HL-60 (cell line): ENCODE measurements around the gene ZBTB7C.

Experiments
- POLR2AphosphoS5 ChIP-seq: IDR thresholded peaks from 2 replicates; pipeline ENCODE4 v1.6.1; 2012; ENCODE audit warnings: low read depth
- SPI1 ChIP-seq: IDR thresholded peaks from 2 replicates; pipeline ENCODE4 v1.6.1; 2012; ENCODE audit warnings: low read depth, mild to moderate bottlenecking, borderline replicate concordance
- TF ChIP-seq, protein P1 (sequence below): IDR thresholded peaks from one replicate; pipeline ENCODE4 v1.5.1; 2011; ENCODE audit warnings: low read length, control low read depth, inconsistent platforms; ENCODE audit not compliant: insufficient read depth
- TF ChIP-seq, protein P2 (sequence below): IDR thresholded peaks from 2 replicates; pipeline ENCODE4 v1.6.1; 2012; ENCODE audit warnings: low read depth; ENCODE audit not compliant: insufficient replicate concordance

DNA sequence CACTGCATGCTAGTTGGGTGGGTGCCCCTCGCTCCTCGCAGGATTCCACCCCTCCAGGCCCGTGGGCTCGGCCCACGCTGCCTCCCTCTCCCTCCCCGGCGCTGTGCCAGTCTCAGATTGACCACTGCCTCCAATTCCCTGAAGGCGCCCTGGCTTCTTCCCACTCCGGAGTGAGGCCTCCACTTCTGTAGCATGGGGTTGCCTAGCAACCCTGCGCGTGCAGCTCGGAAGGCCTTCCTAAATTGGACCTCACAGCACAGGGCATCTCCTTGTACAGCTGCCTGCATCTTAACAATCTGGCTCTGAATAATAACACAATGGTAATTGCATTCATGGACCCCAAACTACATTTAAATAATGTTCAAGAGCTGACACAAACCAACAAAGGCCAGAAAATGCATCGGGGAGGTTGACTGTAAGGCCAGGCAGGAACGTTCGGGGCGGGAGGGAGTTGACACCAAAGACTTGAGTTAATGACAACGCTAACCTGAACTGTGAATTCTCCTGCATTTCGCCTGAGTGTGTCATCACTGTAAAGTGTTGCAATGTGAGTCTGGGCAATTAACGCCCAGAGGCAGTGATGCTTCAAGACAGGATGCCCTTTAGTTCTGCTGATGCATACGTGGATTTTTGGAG lies 222.9 kb downstream of the ZBTB7C start:
- TF ChIP-seq, protein P1, sequence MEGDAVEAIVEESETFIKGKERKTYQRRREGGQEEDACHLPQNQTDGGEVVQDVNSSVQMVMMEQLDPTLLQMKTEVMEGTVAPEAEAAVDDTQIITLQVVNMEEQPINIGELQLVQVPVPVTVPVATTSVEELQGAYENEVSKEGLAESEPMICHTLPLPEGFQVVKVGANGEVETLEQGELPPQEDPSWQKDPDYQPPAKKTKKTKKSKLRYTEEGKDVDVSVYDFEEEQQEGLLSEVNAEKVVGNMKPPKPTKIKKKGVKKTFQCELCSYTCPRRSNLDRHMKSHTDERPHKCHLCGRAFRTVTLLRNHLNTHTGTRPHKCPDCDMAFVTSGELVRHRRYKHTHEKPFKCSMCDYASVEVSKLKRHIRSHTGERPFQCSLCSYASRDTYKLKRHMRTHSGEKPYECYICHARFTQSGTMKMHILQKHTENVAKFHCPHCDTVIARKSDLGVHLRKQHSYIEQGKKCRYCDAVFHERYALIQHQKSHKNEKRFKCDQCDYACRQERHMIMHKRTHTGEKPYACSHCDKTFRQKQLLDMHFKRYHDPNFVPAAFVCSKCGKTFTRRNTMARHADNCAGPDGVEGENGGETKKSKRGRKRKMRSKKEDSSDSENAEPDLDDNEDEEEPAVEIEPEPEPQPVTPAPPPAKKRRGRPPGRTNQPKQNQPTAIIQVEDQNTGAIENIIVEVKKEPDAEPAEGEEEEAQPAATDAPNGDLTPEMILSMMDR: no peak
- TF ChIP-seq SPI1: no peak
- no peak for TF ChIP-seq POLR2AphosphoS5
- TF ChIP-seq, protein P2, sequence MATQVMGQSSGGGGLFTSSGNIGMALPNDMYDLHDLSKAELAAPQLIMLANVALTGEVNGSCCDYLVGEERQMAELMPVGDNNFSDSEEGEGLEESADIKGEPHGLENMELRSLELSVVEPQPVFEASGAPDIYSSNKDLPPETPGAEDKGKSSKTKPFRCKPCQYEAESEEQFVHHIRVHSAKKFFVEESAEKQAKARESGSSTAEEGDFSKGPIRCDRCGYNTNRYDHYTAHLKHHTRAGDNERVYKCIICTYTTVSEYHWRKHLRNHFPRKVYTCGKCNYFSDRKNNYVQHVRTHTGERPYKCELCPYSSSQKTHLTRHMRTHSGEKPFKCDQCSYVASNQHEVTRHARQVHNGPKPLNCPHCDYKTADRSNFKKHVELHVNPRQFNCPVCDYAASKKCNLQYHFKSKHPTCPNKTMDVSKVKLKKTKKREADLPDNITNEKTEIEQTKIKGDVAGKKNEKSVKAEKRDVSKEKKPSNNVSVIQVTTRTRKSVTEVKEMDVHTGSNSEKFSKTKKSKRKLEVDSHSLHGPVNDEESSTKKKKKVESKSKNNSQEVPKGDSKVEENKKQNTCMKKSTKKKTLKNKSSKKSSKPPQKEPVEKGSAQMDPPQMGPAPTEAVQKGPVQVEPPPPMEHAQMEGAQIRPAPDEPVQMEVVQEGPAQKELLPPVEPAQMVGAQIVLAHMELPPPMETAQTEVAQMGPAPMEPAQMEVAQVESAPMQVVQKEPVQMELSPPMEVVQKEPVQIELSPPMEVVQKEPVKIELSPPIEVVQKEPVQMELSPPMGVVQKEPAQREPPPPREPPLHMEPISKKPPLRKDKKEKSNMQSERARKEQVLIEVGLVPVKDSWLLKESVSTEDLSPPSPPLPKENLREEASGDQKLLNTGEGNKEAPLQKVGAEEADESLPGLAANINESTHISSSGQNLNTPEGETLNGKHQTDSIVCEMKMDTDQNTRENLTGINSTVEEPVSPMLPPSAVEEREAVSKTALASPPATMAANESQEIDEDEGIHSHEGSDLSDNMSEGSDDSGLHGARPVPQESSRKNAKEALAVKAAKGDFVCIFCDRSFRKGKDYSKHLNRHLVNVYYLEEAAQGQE: no peak
